Left renal pelvis (tissue), 4 donors: Measurements from ENCODE around the gene DDX1. TPM values are rescaled to one million over a fixed set of nuclear protein-coding genes. Genes with fewer than 3 reads are reported as not detected.

Source experiments
- DNase-seq, 4 donors: peaks; one replicate each; pipeline ENCODE4 v3.0.0-alpha.2; 2013; ENCODE audit warnings: low read depth in 4 of 4, low spot score in 3 of 4
- polyA plus RNA-seq, 4 donors: library from polyadenylated mRNA; unstranded; fragments of 120-200 nt; gene quantifications; one replicate each; pipeline ENCODE4 v1.2.1, GENCODE V29; 2013; ENCODE audit not compliant: insufficient read length in 4 of 4

Gene DDX1
- polyA plus RNA-seq, 4 donors: 128 to 199 (median 177) TPM

DNA sequence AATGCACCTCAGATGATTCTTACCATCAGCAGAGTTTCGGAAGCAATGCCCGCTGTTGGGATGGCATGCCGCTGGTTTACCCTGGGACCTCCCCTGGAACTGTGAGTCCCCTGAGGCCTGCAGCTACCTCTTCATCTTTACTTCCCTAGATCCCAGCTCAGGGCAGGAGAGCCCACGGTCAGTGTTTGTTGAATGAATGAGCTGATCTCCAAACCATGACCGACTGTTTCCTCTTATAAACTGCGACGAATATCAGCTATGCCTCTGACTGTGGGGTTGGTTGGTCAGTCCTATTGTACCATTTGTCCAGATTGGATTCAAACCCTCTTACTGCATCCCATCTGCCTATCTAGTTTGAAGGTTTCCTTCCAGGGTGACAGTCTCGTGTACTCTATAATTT is 64.4 kb downstream of the DDX1 start:
- no peak for DNase-seq

DNA sequence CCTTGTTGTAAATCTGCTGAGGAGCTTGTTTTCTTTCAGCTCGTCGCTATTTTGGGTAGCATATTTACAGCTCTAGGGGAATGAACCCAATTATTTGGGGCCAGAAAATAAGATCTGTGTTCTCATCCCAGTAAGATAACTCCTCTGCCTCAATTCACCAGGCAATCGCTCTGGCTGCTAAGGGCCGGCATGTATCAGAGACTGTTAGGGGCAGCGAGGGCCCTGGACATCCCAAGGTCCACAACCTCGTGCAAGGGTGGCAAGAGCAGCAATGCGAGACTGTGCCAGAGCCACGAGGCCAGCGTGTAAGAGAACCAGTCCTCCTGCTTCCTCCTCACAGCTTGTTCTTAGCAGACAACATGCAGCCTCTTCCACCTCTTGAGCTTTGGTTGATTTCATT is 66.1 kb downstream of the DDX1 start:
- no peak for DNase-seq

DNA sequence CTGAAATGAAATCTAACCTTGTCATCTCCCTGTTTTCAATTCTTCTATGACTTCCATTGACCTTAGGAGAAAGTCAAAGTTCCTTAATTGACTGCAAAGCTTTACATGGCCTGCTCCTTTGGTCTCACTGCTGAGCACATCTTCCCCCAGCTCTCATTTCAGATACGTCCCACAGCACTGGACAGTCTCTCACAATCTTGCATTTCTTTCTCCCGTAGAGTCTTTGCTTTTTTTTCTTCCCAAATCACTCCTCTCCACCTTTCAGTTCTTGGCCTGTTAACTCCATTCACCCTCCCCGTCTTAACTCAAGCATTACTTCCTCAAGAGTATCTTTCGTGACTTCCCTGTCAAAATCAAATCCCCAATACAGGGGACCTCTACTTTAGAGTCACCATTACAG is 67.2 kb downstream of the DDX1 start:
- DNase-seq: no peak

DNA sequence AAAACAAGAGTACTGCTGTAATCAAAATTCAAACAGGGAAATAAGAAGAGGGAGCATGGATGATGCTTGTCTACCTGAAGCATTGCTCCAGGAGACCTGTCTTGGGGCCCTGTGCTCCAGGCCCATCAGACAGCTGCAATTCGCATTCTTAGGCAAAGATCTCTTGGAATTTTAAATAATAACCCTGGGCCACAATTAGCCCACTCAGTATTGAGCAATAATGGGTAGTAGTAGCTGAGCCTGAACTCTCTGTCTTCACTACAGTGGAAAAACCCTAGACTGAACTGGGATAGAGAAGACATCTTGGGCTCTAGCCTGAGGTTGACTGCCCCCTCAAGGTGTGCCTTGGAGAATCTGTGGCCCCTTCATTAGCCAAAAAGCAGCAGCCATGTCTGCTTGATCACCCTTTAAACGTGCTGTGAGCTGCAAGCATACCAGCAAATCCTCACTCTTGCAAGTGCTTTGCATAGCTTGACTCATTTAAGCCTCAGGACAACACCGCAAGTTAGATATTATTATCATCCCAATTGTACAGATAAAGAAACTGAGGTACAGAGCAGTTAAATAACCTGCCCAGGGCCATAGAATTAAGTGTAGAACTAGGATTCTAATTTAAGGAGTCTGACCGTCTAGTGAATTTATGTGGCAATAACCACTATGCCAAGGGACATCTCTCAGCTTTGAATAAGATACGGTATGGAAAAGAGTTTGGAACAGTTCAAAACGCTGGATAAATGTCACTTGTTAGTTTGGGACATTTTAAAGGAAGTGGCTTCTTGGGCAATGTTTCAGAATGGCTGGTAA is 69.0 kb downstream of the DDX1 start:
- DNase-seq: no peak

DNA sequence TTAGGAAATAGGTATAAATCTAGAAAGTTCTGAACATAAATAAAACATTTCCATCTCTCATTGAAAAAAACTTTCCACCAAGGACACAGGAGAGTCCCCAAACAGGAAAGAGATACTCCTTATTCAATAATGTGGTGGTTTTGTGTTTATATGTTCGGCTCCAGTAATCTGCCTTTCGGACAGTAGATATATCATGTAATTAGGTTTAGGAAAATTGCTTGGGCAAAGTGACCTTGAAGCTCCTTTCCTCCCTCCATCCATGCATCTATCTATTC is 69.6 kb downstream of the DDX1 start:
- no peak for DNase-seq

DNA sequence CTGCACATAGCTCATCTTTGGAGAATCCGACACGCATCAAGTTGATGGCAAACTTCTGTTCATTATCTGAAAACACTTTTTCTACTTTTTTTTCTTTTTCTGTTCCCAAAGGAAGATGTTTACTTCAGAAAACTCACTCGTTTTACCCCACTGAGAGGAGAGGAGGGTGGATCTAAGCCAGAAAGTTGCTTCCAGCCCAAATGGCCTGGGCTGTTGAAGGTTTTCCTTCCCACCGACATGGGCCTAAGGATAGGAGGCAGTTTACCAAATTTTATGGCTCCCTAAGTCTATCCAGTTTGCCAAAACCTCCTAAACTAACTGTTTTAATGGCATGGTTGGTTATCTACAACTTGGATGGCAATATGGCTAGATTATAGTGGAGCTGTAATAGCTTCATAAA is 70.4 kb downstream of the DDX1 start:
- DNase-seq: no peak

DNA sequence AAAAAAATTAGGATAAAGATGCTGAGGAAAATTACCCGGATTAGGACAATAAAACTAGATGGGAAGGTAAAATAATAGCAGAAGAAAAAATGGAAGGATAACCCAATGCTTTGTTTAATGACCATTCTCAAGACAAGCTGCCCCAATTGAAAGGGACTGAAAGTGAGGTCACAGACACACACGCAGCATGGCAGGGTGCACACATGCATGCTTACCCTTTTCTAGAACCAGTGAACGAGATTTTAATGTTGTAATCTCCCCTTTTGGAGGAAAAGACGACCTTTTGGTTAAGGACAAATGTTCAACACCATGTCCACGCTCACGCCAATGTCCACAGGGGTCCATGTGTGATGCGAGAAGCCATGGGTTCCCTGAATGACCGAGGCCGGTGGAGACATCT is 70.9 kb downstream of the DDX1 start:
- no peak for DNase-seq

DNA sequence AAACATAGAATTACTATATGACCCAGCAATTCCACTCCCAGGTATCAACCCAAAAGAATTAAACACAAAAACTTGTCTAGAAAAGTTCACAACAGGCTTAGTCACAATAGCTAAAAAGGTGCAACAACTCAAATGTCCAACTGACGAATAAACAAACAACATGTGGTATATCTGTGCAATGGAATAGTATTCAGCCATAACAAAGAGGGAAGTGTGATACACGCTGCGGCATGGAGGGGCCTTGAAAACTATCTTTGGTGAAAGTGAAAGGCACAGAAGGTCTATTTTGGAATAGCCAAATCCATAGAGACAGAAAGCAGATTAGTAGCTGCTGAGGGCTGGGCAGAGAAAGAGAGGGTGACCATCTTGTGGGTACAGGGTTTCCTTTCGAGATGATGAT is 72.1 kb downstream of the DDX1 start:
- DNase-seq: no peak

DNA sequence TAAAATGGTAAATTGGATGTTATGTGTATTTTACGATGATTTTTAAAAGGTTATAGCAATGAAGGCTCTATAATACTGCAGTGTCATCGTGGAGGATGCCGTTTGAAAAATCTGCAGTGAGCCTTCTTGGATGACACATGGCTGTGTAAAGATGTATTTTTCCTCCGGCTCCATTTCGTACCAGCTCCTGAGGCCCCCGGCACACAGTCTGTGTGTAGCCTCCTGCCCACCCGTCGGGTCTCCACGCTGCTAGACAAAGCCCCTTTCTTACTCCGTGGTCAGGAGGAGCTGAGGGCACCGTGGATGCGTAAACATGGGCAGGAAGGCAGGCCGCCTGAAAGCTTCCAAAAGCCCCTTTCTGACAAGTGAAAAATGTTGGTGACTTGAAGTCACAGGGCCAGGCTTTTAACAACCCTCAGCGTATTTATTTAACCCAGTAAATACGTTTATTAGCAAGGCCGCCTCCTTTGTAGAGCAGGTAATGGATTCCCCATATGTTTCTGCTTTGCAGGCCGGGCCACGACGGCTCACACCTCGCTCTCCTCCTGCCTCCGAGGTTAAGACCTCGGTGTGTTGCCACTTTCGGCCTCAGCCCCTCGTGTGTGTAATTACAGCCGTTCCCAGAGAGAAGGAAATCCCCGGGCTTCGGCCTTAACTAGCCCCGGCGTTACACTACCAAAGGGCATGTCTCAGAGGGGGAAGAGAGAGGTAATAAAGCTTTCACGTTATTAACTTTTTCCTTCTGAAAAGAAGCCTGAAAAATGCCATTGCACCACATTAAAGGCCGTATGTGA is 72.8 kb downstream of the DDX1 start:
- DNase-seq: no peak

DNA sequence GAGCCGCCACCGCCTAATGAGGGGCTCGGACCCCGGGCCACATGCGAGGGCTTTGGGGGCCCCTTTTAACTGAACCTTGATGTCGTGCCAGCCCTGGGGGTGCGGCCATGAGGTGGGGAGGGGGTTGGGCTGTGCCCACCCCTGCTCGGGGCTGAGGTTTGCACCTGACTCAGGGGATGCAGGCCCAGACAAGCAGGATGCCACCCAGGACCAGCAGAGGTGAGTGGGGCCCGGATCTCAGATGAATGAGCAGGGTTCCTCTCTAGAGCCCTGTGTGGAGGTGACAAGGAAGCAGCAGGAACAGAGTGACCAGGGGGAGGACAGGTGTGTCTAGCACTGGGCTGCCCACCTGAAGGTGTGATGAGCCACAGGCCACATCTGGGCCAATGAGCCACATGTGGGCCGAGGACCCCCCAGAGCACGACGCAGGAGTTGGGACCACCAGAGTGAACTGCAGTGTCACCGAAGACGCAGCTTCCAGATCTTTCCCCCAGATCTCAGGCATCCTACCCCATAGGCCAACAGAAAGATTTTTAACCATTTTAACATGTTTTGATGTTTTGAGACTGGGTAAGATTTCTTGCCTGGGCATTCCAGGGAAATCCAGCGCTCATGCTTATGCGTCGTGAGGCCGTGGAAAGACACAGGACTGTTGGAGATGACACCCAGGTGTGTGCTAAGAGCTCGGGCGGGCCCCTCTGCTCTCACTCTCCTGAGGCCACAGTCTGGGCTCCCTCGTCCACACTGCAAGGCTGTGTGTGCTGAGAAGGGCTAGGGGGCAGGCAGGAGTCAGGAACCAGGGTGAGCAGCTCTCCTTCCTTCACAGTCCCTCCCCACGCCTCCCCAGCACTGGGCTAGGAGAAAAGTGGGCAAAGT is 73.6 kb downstream of the DDX1 start:
- no peak for DNase-seq

DNA sequence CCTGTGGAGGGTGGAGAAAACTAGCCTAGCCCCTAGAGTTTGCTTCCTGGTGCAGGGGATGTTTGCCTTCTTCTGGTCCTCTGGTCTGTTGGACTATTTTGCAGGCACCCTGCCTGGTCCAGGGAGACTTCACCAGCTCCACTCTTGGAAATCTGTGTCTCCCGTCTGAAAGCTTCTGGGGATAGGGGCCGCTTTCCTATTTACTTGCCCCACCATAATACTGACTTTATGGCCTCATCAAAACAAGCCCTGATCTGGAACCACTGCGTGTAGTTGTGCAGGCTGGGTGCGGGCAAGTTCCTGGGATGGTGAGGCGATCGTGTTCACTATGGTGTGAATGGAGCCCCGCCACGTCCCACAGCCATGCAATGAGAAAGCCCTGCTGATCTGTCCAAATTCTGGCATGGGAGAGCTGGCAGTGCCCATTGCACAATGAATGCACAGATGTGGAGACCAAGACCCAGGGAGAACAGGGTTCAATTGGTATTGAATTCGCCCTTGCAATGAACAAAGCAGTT is 74.3 kb downstream of the DDX1 start:
- no peak for DNase-seq

DNA sequence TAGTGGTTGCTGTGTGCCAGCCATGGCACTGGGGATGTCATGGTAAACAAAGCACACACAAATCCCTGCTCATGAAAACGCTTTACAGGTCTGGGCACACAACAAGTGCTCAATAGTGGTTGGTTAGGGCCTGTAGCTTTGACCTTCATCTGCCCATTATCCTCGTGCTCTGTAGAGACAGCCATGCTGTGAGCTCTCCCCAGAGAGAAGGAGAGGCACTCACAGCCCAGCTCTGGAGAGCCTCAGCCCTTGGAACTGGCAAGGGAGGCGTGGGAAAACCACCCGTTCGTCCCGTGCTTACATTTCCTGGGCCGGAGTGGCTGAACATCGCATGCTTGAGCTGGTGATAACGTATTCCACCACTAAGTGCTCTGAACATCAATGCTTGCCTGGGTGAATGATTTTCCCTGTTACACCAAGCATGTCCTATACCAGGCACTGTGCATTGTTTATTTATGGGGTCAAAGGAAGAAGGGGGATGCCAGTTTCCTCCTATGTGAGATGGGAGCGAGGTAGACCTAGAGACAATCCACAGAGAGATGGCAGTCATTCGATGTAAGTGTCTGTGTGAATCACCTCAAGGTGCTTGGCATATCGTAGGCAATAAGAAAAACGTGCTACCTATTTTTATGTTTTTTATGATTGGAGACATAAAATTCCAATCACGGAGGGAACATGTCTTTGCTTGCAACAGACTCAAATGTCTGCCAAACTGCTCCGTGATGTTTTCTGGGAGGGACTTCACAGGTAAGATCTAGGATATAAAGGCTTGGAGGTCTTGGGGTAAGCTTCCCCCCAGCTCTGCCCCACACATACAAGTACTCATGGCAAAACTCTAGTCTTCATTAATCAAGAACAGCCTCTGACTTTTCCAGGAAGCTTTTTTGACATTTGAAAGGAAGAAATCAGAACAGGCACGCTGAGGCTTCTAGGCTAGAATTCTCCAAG is 75.5 kb downstream of the DDX1 start:
- no peak for DNase-seq

DNA sequence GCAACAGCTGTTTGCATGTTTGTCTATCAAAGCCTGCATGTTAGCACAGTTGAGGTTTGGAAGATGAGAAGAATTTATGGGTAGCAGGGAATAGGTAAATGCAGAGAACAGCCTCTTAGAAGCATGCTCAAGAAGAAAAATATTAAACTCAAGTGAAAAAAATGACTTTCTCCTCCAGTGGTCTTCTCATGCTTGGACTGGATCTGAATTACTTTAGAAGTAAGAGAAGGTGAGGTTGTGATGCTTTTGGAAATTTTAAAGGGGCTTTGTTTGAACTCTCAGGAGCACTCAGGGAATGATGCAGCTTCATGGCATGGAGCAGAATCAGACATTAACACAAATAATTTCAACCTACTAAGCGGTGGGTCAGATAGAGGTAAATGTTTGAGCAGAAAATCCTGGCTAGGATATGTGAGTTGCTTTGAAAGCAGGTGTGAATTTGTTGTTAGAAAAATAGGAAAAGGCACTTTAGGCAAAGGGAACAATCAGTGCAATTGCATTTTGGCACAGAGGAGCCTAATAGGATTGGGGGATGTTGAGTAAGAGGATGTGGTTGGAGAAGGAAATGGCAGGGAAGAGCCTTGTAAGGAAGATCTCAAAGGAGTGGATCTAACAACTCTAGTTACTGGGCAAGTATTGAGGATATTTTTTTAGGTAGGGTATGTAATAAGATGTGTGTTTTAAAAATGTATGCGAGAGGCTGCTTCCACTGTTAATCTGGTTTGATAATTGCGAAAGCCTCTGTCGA is 76.3 kb downstream of the DDX1 start:
- DNase-seq: no peak

DNA sequence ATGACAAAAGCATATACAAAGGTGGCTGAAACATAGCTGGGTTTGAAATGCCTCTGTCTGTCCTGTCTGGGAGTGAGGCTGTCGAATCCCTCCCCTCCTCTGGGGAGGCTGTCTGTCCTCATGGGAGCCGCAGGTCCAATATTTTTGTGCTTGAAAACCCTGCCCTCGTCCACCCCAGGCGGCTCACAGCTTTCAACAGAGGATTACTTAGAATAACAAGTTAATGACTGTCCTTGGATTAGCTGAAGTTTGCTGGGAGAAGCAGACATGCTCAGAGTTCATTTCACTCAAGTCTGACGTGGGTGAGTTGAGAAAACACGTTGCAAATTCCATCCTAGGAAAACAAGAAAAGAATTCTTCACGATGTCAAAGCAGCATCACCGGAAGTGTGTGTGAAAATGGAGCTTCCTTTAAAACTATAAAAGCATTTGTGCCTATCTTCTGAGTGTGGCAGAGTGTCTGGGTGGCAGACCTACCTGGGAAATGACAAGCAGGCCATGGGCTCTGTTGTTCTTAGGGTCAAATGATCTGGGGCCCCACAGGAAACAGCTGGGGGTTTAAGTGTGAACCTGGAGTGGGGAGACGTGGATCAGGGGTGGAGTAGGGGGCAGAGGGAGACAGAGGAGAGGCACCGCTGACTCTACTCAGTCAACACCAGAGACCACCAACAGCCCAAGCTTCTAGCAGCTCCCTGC is 77.1 kb downstream of the DDX1 start:
- DNase-seq: no peak

DNA sequence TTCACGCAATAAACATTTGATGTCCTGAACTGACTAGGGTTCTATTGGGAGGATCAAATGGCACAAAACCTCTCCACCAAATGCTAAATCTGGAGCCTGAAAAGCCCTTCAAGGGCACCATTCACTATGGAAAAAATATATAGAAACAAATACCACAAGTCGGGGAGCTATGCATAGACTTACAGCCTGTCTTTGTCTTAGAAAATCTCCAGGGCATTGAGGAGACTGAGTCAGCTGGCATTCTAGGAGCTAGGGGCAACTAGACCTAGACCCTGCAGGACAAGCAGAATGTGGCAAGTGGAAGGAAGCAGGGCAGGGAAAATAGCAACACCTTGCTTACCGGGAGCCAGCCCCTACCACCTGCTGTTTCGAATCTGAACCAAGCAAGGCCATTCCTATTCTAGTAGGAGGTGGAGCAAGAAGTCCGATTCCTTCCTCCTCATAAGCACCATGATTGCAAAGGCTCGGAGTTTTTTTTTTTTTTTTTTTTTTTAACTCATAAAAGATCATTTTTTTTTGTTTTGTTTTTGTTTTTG is 77.8 kb downstream of the DDX1 start:
- DNase-seq: no peak

DNA sequence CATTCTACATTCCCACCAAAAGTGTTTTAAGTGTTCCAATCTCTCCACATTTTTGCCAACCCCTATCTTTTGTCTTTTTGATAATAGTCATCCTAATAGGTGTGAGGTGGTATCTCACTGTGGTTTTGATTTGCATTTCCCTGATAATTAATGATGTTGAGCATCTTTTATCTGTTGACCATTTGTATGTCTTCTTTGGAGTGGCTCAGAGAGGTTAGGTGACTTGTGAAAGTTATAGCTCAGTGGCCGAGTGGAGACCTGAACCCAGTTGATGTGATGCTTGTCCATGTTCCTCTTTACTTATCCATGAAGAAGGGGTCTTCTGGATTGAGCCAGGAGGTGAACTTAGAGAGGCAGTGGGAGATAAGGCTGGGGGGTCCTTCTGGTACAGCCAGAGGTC is 78.8 kb downstream of the DDX1 start:
- no peak for DNase-seq

DNA sequence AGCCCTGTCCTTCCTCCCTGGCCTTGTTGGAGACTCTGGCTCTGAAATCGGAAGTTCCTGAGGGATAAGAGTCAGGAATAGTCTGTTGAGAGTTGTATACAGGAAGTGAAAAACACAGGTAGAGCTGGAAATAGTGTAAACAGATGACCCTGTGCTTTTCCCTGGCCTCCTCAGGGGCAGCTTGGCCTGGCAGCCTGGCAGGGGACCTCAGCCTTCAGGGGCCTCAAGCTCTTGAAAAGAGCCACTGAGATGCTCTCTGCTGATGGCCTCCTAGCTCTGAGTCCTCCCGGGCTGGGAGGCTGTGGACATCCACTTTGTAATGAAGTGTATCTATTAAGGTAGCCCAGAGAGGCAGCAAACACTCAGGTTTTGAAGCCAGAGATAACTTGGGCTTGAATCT is 79.3 kb downstream of the DDX1 start:
- DNase-seq: no peak

DNA sequence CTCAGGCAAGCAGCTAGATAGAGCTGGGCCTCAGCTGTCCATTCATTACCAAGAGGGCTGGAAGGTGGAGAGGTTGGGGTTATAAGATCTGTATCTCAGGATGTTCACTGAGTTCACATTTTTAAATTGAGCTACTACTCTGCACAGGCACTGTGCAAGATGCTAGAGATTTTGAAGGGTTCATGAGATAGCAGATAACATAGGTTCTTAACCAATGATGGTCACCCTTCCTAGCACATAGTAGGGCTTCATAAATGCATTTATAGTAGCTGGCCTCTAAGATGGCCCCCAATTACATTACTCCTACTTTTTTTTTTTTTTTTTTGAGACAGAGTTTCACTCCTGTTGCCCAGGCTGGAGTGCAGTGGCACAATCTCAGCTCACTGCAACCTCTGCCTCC is 79.7 kb downstream of the DDX1 start:
- DNase-seq: no peak
